ENCODE results near the gene OTUB2. TPM values are rescaled to one million over a fixed set of nuclear protein-coding genes. Genes with fewer than 3 reads are reported as not detected.

Gene OTUB2
- total RNA-seq, 1 donor from 2014 or later: 5.5 TPM

- ATAC-seq: no peak
Measured at GRCh38 chr14:94041551-94042346, 15.6 kb downstream of the OTUB2 start.

- ATAC-seq: no peak
Measured at GRCh38 chr14:94042433-94043091, 16.4 kb downstream of the OTUB2 start.

GRCh38 chr14:94043111-94043755, 17.1 kb downstream of the OTUB2 start:
- ATAC-seq: no peak

GRCh38 chr14:94043756-94044475, 17.8 kb downstream of the OTUB2 start:
- no peak for ATAC-seq

- ATAC-seq: no peak
Measured at GRCh38 chr14:94044476-94045091, 18.4 kb downstream of the OTUB2 start.

GRCh38 chr14:94045101-94045500, 19.0 kb downstream of the OTUB2 start:
- ATAC-seq: no peak

GRCh38 chr14:94045563-94046345, 19.6 kb downstream of the OTUB2 start:
- no peak for ATAC-seq

- ATAC-seq: no peak
Measured at GRCh38 chr14:94046696-94047250, 20.6 kb downstream of the OTUB2 start.

- no peak for ATAC-seq
Measured at GRCh38 chr14:94047581-94047980, 21.4 kb downstream of the OTUB2 start.

GRCh38 chr14:94048691-94049624, 22.8 kb downstream of the OTUB2 start:
- ATAC-seq: no peak

- no peak for ATAC-seq
Measured at GRCh38 chr14:94049625-94050023, 23.5 kb downstream of the OTUB2 start.

- no peak for ATAC-seq
Measured at GRCh38 chr14:94050231-94050880, 24.2 kb downstream of the OTUB2 start.

GRCh38 chr14:94051115-94051514, 25.0 kb downstream of the OTUB2 start:
- no peak for ATAC-seq

- ATAC-seq: no peak
Measured at GRCh38 chr14:94051779-94052178, 25.6 kb downstream of the OTUB2 start.

- no peak for ATAC-seq
Measured at GRCh38 chr14:94052199-94052598, 26.1 kb downstream of the OTUB2 start.

- ATAC-seq: no peak
Measured at GRCh38 chr14:94052662-94053061, 26.5 kb downstream of the OTUB2 start.

- no peak for ATAC-seq
Measured at GRCh38 chr14:94054401-94054800, 28.3 kb downstream of the OTUB2 start.

- no peak for ATAC-seq
Measured at GRCh38 chr14:94054936-94055335, 28.8 kb downstream of the OTUB2 start.

- no peak for ATAC-seq
Measured at GRCh38 chr14:94056579-94057308, 30.6 kb downstream of the OTUB2 start.

All from esophagus mucosa (tissue), 1 donor.